ENCODE results near the gene HDAC11. TPM values are rescaled to one million over a fixed set of nuclear protein-coding genes. Genes with fewer than 3 reads are reported as not detected.

Gene HDAC11
- total RNA-seq, 2 experiments from 2014 or later: 2.0 to 3.6 TPM

- peaks cover 17% of the 10 kb centered on the region for H3K27me3 Mint-ChIP-seq
- DNase-seq: no peak
- peaks cover 2% of the 10 kb centered on the region for H3K4me1 Mint-ChIP-seq
- no peak overlapping the region for H3K27ac Mint-ChIP-seq
- CTCF ChIA-PET: no interaction called here
- no peaks in the 10 kb centered on the region for H3K36me3 Mint-ChIP-seq (ENCODE audit: low read depth)
- no peaks in the 10 kb centered on the region for H3K9me3 Mint-ChIP-seq
- no peak overlapping the region for H3K4me3 Mint-ChIP-seq
- POLR2A ChIA-PET: no interaction called here
Observed at GRCh38 chr3:13474021-13474420, 6.1 kb upstream of the HDAC11 start.

GRCh38 chr3:13474776-13475303 is 5.3 kb upstream of the HDAC11 start:
- Mint-ChIP-seq H3K36me3 (ENCODE audit: low read depth) (no peaks in the 10 kb centered on the region), H3K4me1 (peaks cover 4% of the 10 kb centered on the region), H3K27ac (no peak overlapping the region), H3K9me3 (no peaks in the 10 kb centered on the region), H3K4me3 (no peak overlapping the region), H3K27me3 (peaks cover 17% of the 10 kb centered on the region)
- DNase-seq: no peak
- ChIA-PET CTCF (interaction anchor here (1.2 kb wide), 1 partner anchor 173 kb away, joined by 4 read pairs; no protein-coding TSS in a partner anchor), POLR2A (no interaction called here)

GRCh38 chr3:13475871-13476590 is 4.1 kb upstream of the HDAC11 start:
- Mint-ChIP-seq H3K4me1 (peaks cover 7% of the 10 kb centered on the region), H3K4me3 (no peak overlapping the region), H3K9me3 (no peaks in the 10 kb centered on the region), H3K36me3 (ENCODE audit: low read depth) (no peaks in the 10 kb centered on the region), H3K27me3 (peaks cover 11% of the 10 kb centered on the region), H3K27ac (no peak overlapping the region)
- ChIA-PET POLR2A (no interaction called here), CTCF (interaction anchor here (1.1 to 1.5 kb wide), 5 partner anchors 14 to 384 kb away, joined by 3 to 7 read pairs (median 4); no protein-coding TSS in a partner anchor)
- DNase-seq: no peak

- no peak overlapping the region for H3K4me3 Mint-ChIP-seq
- H3K36me3 Mint-ChIP-seq (ENCODE audit: low read depth): no peaks in the 10 kb centered on the region
- H3K27me3 Mint-ChIP-seq: peaks cover 9% of the 10 kb centered on the region
- ChIA-PET POLR2A (interaction anchor here (0.6 to 1.3 kb wide), 2 partner anchors 23 to 259 kb away, joined by 3 read pairs; no protein-coding TSS in a partner anchor), CTCF (interaction anchor here (1.3 to 1.5 kb wide), 2 partner anchors 25 to 26 kb away, joined by 3 to 5 read pairs; no protein-coding TSS in a partner anchor)
- no peak overlapping the region for H3K27ac Mint-ChIP-seq
- H3K4me1 Mint-ChIP-seq: peaks cover 7% of the 10 kb centered on the region
- no peak for DNase-seq
- H3K9me3 Mint-ChIP-seq: no peaks in the 10 kb centered on the region
Observed at GRCh38 chr3:13477943-13478342, 2.2 kb upstream of the HDAC11 start.

GRCh38 chr3:13479332-13479581 is 849 bp upstream of the HDAC11 start:
- CTCF ChIA-PET: interaction anchor here (0.7 to 3.9 kb wide), 7 partner anchors 8 to 249 kb away, joined by 3 to 41 read pairs (median 9); no protein-coding TSS in a partner anchor
- Mint-ChIP-seq H3K4me1 (peaks cover 7% of the 10 kb centered on the region), H3K27ac (peak overlapping the region; percentile 82), H3K36me3 (ENCODE audit: low read depth) (no peaks in the 10 kb centered on the region), H3K9me3 (no peaks in the 10 kb centered on the region), H3K27me3 (peaks cover 5% of the 10 kb centered on the region), H3K4me3 (peak overlapping the region; percentile 89)
- DNase-seq: no peak
- POLR2A ChIA-PET: interaction anchor here (0.7 to 1.8 kb wide), 12 partner anchors 8 to 1172 kb away, joined by 3 to 10 read pairs (median 4); partner anchors contain the start of genes CCDC174 and RAF1

GRCh38 chr3:13480340-13481318 is 523 bp downstream of the HDAC11 start:
- Mint-ChIP-seq H3K36me3 (ENCODE audit: low read depth) (no peaks in the 10 kb centered on the region), H3K4me3 (peak overlapping the region; percentile 71), H3K9me3 (no peaks in the 10 kb centered on the region), H3K4me1 (peaks cover 16% of the 10 kb centered on the region), H3K27ac (no peak overlapping the region), H3K27me3 (peaks cover 5% of the 10 kb centered on the region)
- POLR2A ChIA-PET: interaction anchor here (0.6 to 1.8 kb wide), 14 partner anchors 10 to 1171 kb away, joined by 3 to 14 read pairs (median 5); partner anchors contain the start of genes CCDC174 and NUP210
- CTCF ChIA-PET: interaction anchor here (0.6 to 3.9 kb wide), 15 partner anchors 9 to 414 kb away, joined by 3 to 41 read pairs (median 5); no protein-coding TSS in a partner anchor
- DNase-seq: peak; percentile 39

GRCh38 chr3:13482106-13482690 is 2.1 kb downstream of the HDAC11 start:
- ChIA-PET POLR2A (no interaction called here), CTCF (interaction anchor here (0.7 to 3.9 kb wide), 3 partner anchors 14 to 166 kb away, joined by 3 to 41 read pairs (median 19); no protein-coding TSS in a partner anchor)
- Mint-ChIP-seq H3K9me3 (no peaks in the 10 kb centered on the region), H3K27me3 (peaks cover 5% of the 10 kb centered on the region), H3K4me3 (no peak overlapping the region), H3K36me3 (ENCODE audit: low read depth) (no peaks in the 10 kb centered on the region), H3K4me1 (peaks cover 16% of the 10 kb centered on the region), H3K27ac (no peak overlapping the region)
- no peak for DNase-seq

GRCh38 chr3:13483286-13483685 is 3.2 kb downstream of the HDAC11 start:
- H3K27me3 Mint-ChIP-seq: peaks cover 5% of the 10 kb centered on the region
- no peak for DNase-seq
- CTCF ChIA-PET: interaction anchor here (0.6 to 5.0 kb wide), 2 partner anchors 13 to 826 kb away, joined by 3 to 23 read pairs; no protein-coding TSS in a partner anchor
- H3K36me3 Mint-ChIP-seq (ENCODE audit: low read depth): no peaks in the 10 kb centered on the region
- H3K9me3 Mint-ChIP-seq: no peaks in the 10 kb centered on the region
- H3K27ac Mint-ChIP-seq: no peak overlapping the region
- POLR2A ChIA-PET: no interaction called here
- H3K4me3 Mint-ChIP-seq: no peak overlapping the region
- H3K4me1 Mint-ChIP-seq: peaks cover 16% of the 10 kb centered on the region

GRCh38 chr3:13483988-13484695 is 4.0 kb downstream of the HDAC11 start:
- ChIA-PET CTCF (interaction anchor here (0.8 to 5.0 kb wide), 3 partner anchors 12 to 173 kb away, joined by 3 to 23 read pairs (median 3); no protein-coding TSS in a partner anchor), POLR2A (no interaction called here)
- no peaks in the 10 kb centered on the region for H3K9me3 Mint-ChIP-seq
- no peak for DNase-seq
- H3K27ac Mint-ChIP-seq: no peak overlapping the region
- H3K4me1 Mint-ChIP-seq: peaks cover 14% of the 10 kb centered on the region
- H3K27me3 Mint-ChIP-seq: peaks cover 5% of the 10 kb centered on the region
- no peak overlapping the region for H3K4me3 Mint-ChIP-seq
- H3K36me3 Mint-ChIP-seq (ENCODE audit: low read depth): no peaks in the 10 kb centered on the region

GRCh38 chr3:13484851-13485590 is 4.9 kb downstream of the HDAC11 start:
- peaks cover 12% of the 10 kb centered on the region for H3K4me1 Mint-ChIP-seq
- DNase-seq: no peak
- ChIA-PET CTCF (interaction anchor here (0.8 to 5.0 kb wide), 5 partner anchors 9 to 172 kb away, joined by 3 to 23 read pairs (median 3); no protein-coding TSS in a partner anchor), POLR2A (no interaction called here)
- H3K27ac Mint-ChIP-seq: no peak overlapping the region
- no peaks in the 10 kb centered on the region for H3K36me3 Mint-ChIP-seq (ENCODE audit: low read depth)
- peaks cover 5% of the 10 kb centered on the region for H3K27me3 Mint-ChIP-seq
- H3K4me3 Mint-ChIP-seq: no peak overlapping the region
- no peaks in the 10 kb centered on the region for H3K9me3 Mint-ChIP-seq
